Endothelial cell of umbilical vein (primary cell): ENCODE results near the gene LHX4. TPM values are rescaled to one million over a fixed set of nuclear protein-coding genes. Genes with fewer than 3 reads are reported as not detected.

ENCODE experiments used
- BruUV-seq: library from RNA; stranded (reverse); fragments of 400-500 nt; replicated peaks from 2 replicates; lab custom pipeline; 2021; lab: Mats Ljungman, UMichigan
- CTCF ChIA-PET: fragments of 300-600, 350-600 bp; sonication (Branson Sonifier 250); formaldehyde crosslinking; loops from one replicate; lab custom pipeline; 2021; ENCODE audit warnings: antibody characterized with exemption, inconsistent platforms; lab: Charles Lee
- POLR2A ChIA-PET: fragments of 300-600, 350-600 bp; sonication (Branson Sonifier 250); formaldehyde crosslinking; loops from one replicate; lab custom pipeline; 2021; ENCODE audit warnings: antibody characterized with exemption, inconsistent platforms; lab: Charles Lee
- DNase-seq: peaks from one replicate; pipeline ENCODE4 v3.0.0-alpha.2; 2011; ENCODE audit warnings: low read depth, low spot score
- FAIRE-seq: peaks from 2 replicates; lab custom pipeline; 2011; peaks lifted over from hg19 to GRCh38; lab: Jason Lieb, UNC
- H2AFZ ChIP-seq: 2 replicates; pipeline ENCODE4 v1.6.0; 2012; ENCODE audit warnings: low read depth, low read length, control low read depth, inconsistent platforms
- H3K27ac ChIP-seq: 2 replicates; pipeline ENCODE4 v1.5.1; 2011; ENCODE audit warnings: low read depth, mild to moderate bottlenecking, control low read depth, low read length, moderate library complexity; ENCODE audit not compliant: insufficient read depth
- H3K27me3 ChIP-seq, 2 experiments: 2 replicates each; pipeline versions ENCODE4 v1.6.0 to v1.6.1; 2011; ENCODE audit warnings: low read length in 2 of 2, mixed read lengths in 1 of 2; ENCODE audit not compliant: control insufficient read depth in 2 of 2, insufficient read depth in 2 of 2
- H3K36me3 ChIP-seq, 2 experiments: 2 replicates in 1 of 2; 3 replicates in 1 of 2; pipeline ENCODE4 v1.5.1; 2011; ENCODE audit warnings: low read length in 2 of 2, mild to moderate bottlenecking in 1 of 2, moderate library complexity in 1 of 2; ENCODE audit not compliant: control insufficient read depth in 2 of 2, insufficient read depth in 2 of 2; ENCODE audit errors: extremely low read depth in 1 of 2
- H3K4me1 ChIP-seq: 3 replicates; pipeline ENCODE4 v1.5.1; 2011; ENCODE audit warnings: mild to moderate bottlenecking, low read length; ENCODE audit not compliant: control insufficient read depth, insufficient read depth; ENCODE audit errors: extremely low read depth
- H3K4me2 ChIP-seq: 2 replicates; pipeline ENCODE4 v1.6.1; 2011; ENCODE audit warnings: low read length, control low read depth, mixed read lengths; ENCODE audit not compliant: insufficient read depth
- H3K4me3 ChIP-seq, 3 experiments: fragments of 200-600 bp in 1 of 3; sonication (generic), shearing (Covaris generic) in 1 of 3; replicated peaks in 1 of 3; 2 replicates each; pipeline ENCODE4 v1.5.1; 2011 to 2016; ENCODE audit warnings: control low read depth in 3 of 3, low read length in 3 of 3, mild to moderate bottlenecking in 2 of 3, inconsistent platforms in 1 of 3, low read depth in 1 of 3, moderate library complexity in 1 of 3; ENCODE audit not compliant: insufficient read depth in 1 of 3
- H3K79me2 ChIP-seq: 2 replicates; pipeline ENCODE4 v1.6.0; 2012; ENCODE audit warnings: low read length, inconsistent platforms; ENCODE audit not compliant: control insufficient read depth, insufficient read depth
- H3K9ac ChIP-seq: replicated peaks from 2 replicates; pipeline ENCODE3; 2011; ENCODE audit warnings: low read length, control low read depth; ENCODE audit not compliant: insufficient read depth; ENCODE audit errors: extremely low read depth
- H3K9me1 ChIP-seq: replicated peaks from 3 replicates; pipeline ENCODE4 v1.6.0; 2011; ENCODE audit warnings: mild to moderate bottlenecking, low read length; ENCODE audit not compliant: control insufficient read depth, insufficient read depth; ENCODE audit errors: extremely low read depth
- H3K9me3 ChIP-seq: replicated peaks from 2 replicates; pipeline ENCODE4 v1.5.1; 2012; ENCODE audit warnings: low read length, inconsistent platforms; ENCODE audit not compliant: control insufficient read depth, insufficient read depth
- H4K20me1 ChIP-seq: replicated peaks from 2 replicates; pipeline ENCODE3; 2011; ENCODE audit warnings: mild to moderate bottlenecking, low read length; ENCODE audit not compliant: control insufficient read depth, insufficient read depth; ENCODE audit errors: extremely low read depth
- EZH2 ChIP-seq: IDR thresholded peaks from 2 replicates; pipeline ENCODE4 v1.6.1; 2012; ENCODE audit warnings: borderline replicate concordance, low read depth, mild to moderate bottlenecking, moderate library complexity, low read length, inconsistent platforms; ENCODE audit not compliant: severe bottlenecking
- FOS ChIP-seq: IDR thresholded peaks from 2 replicates; pipeline ENCODE4 v1.6.1; 2011; ENCODE audit warnings: mild to moderate bottlenecking, low read length, moderate library complexity, borderline replicate concordance; ENCODE audit not compliant: insufficient read depth
- GATA2 ChIP-seq: IDR thresholded peaks from 2 replicates; pipeline ENCODE4 v1.7.0; 2011; ENCODE audit warnings: low read depth, mild to moderate bottlenecking, moderate library complexity, mixed read lengths, low read length; ENCODE audit not compliant: insufficient read length, insufficient read depth
- JUN ChIP-seq: IDR thresholded peaks from 2 replicates; pipeline ENCODE4 v1.6.1; 2011; ENCODE audit warnings: borderline replicate concordance, low read depth; ENCODE audit not compliant: insufficient read length, insufficient read depth
- MYC ChIP-seq: IDR thresholded peaks from one replicate; pipeline ENCODE4 v1.6.1; 2011; ENCODE audit warnings: mild to moderate bottlenecking, low read depth, low read length
- POLR2A ChIP-seq: IDR thresholded peaks from 2 replicates; pipeline ENCODE4 v1.6.1; 2012; ENCODE audit warnings: low read depth, mild to moderate bottlenecking, control low read depth, low read length
- POLR2AphosphoS5 ChIP-seq: IDR thresholded peaks from 2 replicates; pipeline ENCODE4 v1.6.1; 2012; ENCODE audit warnings: low read depth, mild to moderate bottlenecking, control low read depth, low read length, moderate library complexity; ENCODE audit not compliant: insufficient read depth
- dilution Hi-C: fragments of 300-500 bp; cut with MboI; formaldehyde crosslinking; loops from one replicate; pipeline ENCODE4 v1.15.0; 2019; ENCODE audit warnings: low sequenced_read_pairs; ENCODE audit not compliant: extremely low pct_ligation_motif_present
- intact Hi-C: fragments of 100-400 bp; cut with micrococcal nuclease; formaldehyde crosslinking; loops from one replicate; pipeline ENCODE4 v1.10.0; 2022
- polyA plus RNA-seq, 4 experiments: library from polyadenylated mRNA; depleted of rRNA in 3 of 4; stranded (reverse) in 3 of 4; unstranded in 1 of 4; fragments of >200 nt; gene quantifications; 2 replicates each; pipeline versions ENCODE4 v1.2.1 to v1.2.3, GENCODE V29; 2011 to 2012; ENCODE audit warnings: missing spikeins in 1 of 4
- total RNA-seq: library from RNA; stranded (reverse); gene quantifications from 2 replicates; pipeline ENCODE4 v1.2.3, GENCODE V29; 2021
- TF ChIP-seq, protein P1 (sequence below), 2 donors: IDR thresholded peaks; 1 replicate in 1 of 2; 2 replicates in 1 of 2; pipeline ENCODE4 v1.5.1; 2011; ENCODE audit warnings: low read length in 2 of 2, mild to moderate bottlenecking in 2 of 2, moderate library complexity in 2 of 2, control low read depth in 1 of 2, inconsistent platforms in 1 of 2, low read depth in 1 of 2; ENCODE audit not compliant: insufficient read depth in 1 of 2; ENCODE audit errors: extremely low read depth in 1 of 2
- TF ChIP-seq, protein P2 (sequence below): IDR thresholded peaks from 2 replicates; pipeline ENCODE4 v1.6.1; 2011; ENCODE audit not compliant: insufficient read depth, insufficient read length

LHX4 gene
- total and polyA plus RNA-seq, 2 donors (not counting 3 experiments of a cell fraction or from before 2014, with no cell fraction given): not detected

DNA sequence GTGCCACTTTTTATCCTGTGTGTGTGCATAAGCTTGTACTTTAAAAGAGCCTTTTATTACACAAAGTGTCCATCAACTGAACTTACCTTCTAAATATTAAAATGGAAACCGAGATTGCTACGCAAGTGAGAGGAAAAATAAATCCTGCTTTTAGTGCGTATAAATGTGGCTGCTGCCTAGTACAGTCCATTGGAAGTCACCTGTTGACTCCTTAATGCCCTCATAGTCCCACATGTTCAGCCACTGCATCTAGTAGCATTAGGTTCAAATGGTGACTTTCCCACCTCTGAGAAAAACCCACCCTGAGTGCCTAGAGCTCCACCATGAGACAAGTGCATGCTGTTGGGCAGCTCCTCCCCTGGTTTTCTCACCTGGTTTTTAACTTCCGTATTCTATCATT is 53.0 kb downstream of the LHX4 start:
- DNase-seq (no peak), FAIRE-seq (no peak)
- Histone ChIP-seq H2AFZ (no peak overlapping the region), H3K9ac (no peak overlapping the region), H3K4me1 (peaks cover 14% of the 10 kb centered on the region), H3K4me3 (no peak overlapping the region), H3K4me2 (no peak overlapping the region), H3K9me3 (no peaks in the 10 kb centered on the region), H3K27me3 (no peaks in the 10 kb centered on the region), H3K27ac (no peak overlapping the region), H3K36me3 (no peaks in the 10 kb centered on the region), H3K9me1 (no peaks in the 10 kb centered on the region), H4K20me1 (no peaks in the 10 kb centered on the region), H3K79me2 (no peaks in the 10 kb centered on the region)
- ChIA-PET POLR2A (no interaction called here), CTCF (interaction anchor here (0.6 to 5.2 kb wide), 4 partner anchors 10 to 133 kb away, joined by 3 to 18 read pairs (median 4); no protein-coding TSS in a partner anchor)
- BruUV-seq: no TSS peak
- intact Hi-C loops: no loop called here
- dilution Hi-C loops: no loop called here
- TF ChIP-seq, protein P1, sequence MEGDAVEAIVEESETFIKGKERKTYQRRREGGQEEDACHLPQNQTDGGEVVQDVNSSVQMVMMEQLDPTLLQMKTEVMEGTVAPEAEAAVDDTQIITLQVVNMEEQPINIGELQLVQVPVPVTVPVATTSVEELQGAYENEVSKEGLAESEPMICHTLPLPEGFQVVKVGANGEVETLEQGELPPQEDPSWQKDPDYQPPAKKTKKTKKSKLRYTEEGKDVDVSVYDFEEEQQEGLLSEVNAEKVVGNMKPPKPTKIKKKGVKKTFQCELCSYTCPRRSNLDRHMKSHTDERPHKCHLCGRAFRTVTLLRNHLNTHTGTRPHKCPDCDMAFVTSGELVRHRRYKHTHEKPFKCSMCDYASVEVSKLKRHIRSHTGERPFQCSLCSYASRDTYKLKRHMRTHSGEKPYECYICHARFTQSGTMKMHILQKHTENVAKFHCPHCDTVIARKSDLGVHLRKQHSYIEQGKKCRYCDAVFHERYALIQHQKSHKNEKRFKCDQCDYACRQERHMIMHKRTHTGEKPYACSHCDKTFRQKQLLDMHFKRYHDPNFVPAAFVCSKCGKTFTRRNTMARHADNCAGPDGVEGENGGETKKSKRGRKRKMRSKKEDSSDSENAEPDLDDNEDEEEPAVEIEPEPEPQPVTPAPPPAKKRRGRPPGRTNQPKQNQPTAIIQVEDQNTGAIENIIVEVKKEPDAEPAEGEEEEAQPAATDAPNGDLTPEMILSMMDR (IDR thresholded peaks at IDR 0.05; ENCODE audit: extremely low read depth in 1 of 2, insufficient read depth in 1 of 2, low read depth in 1 of 2, low read length in 2 of 2): no peak
- no peak for TF ChIP-seq POLR2A

DNA sequence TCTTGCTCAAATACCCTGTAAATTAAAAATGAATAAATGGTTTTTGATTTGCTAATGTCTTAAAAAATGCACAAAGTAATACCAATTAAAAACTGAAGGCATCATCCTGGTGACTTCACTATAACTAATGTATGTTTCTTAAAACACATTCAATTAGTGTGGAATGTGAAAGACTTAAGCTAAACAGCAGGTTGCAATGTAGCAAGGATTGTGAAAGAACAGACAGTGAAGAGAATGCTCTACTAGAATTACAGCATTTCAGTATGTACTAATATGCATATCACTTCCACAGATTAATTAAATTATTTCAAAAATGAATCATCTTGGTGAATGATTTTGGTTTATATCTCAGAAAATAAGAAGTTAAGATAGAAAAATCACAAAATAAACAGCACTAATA is 56.4 kb downstream of the LHX4 start:
- ChIA-PET CTCF (interaction anchor here (1.2 to 1.5 kb wide), 2 partner anchors 11 to 13 kb away, joined by 3 to 4 read pairs; no protein-coding TSS in a partner anchor), POLR2A (no interaction called here)
- Histone ChIP-seq H3K4me2 (no peak overlapping the region), H3K4me3 (no peak overlapping the region), H3K9ac (no peak overlapping the region), H3K9me1 (no peaks in the 10 kb centered on the region), H2AFZ (no peak overlapping the region), H3K27ac (no peak overlapping the region), H3K27me3 (no peaks in the 10 kb centered on the region), H3K9me3 (no peaks in the 10 kb centered on the region), H3K4me1 (no peaks in the 10 kb centered on the region), H3K79me2 (no peaks in the 10 kb centered on the region), H3K36me3 (no peaks in the 10 kb centered on the region), H4K20me1 (no peaks in the 10 kb centered on the region)
- intact Hi-C loops (no loop called here), dilution Hi-C loops (no loop called here)
- TF ChIP-seq, protein P1 (IDR thresholded peaks at IDR 0.05; ENCODE audit: extremely low read depth in 1 of 2, insufficient read depth in 1 of 2, low read depth in 1 of 2, low read length in 2 of 2): no peak
- TF ChIP-seq GATA2 (no peak), JUN (no peak), FOS (no peak), POLR2A (no peak), MYC (no peak), POLR2AphosphoS5 (no peak), EZH2 (no peak)
- TF ChIP-seq, protein P2, sequence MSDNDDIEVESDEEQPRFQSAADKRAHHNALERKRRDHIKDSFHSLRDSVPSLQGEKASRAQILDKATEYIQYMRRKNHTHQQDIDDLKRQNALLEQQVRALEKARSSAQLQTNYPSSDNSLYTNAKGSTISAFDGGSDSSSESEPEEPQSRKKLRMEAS: no peak
- no TSS peak for BruUV-seq
- DNase-seq (no peak), FAIRE-seq (no peak)
